ENCODE measurements around the gene RHOB.

DNA sequence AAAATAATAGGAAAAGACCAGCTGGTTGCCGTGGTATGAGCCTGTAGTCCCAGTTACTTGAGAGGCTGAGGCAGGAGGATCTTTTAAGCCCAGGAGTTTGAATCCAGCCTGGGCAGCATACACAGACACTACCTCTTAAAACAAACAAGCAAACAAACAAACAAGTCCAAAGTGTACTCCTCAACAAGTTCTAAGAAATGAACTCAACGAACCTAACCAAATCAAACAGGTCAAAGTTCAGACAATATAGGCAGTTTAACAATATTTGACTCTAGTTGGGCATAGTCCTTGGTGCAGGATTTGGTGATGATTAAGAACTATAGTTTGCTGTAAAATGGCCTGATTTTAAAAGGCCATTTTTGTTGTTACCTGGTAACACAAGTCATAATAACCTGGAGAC lies 41.9 kb upstream of the RHOB start:
- TF ChIP-seq, protein P1, sequence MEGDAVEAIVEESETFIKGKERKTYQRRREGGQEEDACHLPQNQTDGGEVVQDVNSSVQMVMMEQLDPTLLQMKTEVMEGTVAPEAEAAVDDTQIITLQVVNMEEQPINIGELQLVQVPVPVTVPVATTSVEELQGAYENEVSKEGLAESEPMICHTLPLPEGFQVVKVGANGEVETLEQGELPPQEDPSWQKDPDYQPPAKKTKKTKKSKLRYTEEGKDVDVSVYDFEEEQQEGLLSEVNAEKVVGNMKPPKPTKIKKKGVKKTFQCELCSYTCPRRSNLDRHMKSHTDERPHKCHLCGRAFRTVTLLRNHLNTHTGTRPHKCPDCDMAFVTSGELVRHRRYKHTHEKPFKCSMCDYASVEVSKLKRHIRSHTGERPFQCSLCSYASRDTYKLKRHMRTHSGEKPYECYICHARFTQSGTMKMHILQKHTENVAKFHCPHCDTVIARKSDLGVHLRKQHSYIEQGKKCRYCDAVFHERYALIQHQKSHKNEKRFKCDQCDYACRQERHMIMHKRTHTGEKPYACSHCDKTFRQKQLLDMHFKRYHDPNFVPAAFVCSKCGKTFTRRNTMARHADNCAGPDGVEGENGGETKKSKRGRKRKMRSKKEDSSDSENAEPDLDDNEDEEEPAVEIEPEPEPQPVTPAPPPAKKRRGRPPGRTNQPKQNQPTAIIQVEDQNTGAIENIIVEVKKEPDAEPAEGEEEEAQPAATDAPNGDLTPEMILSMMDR (IDR thresholded peaks at IDR 0.05): no peak
- no peak for TF ChIP-seq POLR2A (IDR thresholded peaks at IDR 0.05)
